ENCODE measurements around the gene CABLES1.
A peak's percentile ranks its signal among the peaks of the same experiment; 100 is the strongest.
"Not testable (repeated sequence)": the region's sequence is repeated elsewhere in the genome, so short reads cannot be mapped to it uniquely, and the experiment has no call there.

CABLES1 gene

DNA sequence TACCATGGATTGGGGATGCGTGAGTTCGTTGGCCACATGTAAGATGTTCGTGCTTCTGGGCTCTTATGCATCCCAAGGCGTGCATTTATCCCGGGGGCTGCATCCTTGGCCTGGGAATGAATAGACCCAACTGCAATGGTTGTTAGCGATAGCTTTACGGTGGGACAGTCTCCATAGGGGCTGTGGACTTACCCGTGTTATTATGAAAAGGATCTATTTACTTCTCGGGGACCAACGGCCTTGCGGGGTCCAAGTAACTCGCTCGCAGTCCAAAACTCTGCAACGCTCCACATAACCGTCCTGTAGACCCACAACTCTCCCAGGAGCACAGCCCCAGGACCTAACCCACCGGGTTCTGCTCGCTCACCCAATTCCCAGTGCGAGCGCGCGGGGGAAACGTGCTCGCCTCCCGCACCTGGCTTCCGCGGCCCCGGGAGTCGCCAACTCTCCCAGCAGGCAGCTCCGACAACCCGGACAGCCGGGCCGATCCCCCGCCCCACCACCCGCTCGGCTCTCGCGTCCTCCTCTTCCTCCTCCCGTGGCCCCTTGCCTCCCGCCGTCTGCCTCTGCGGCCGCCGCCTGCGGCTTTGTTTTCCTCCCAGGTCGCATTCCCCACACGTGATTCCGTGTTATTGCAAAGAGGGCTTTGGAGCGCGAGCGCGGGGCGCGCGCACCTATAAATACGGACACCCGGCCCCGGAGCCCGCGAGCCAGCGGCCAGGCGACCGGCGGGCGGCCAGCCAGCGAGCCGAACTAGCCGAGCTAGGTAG is at the start of gene CABLES1:
Gene CABLES1 (plus strand): TSS at position 706 of the 770 bp plus-strand sequence. CDS start 278 bp downstream, outside the sequence.
- peak in 9 of 14 donors; percentile 11 to 47 (median 28) for DNase-seq

GRCh38 chr18:23087352-23087751 is 47.9 kb upstream of the CABLES1 start:
- no peak for DNase-seq

- peak in 1 of 14 donors; percentile 2 for DNase-seq
Observed at GRCh38 chr18:23088310-23088709, 47.0 kb upstream of the CABLES1 start.

- not testable (repeated sequence) for DNase-seq
Observed at GRCh38 chr18:23091017-23091993, 44.0 kb upstream of the CABLES1 start.

DNA sequence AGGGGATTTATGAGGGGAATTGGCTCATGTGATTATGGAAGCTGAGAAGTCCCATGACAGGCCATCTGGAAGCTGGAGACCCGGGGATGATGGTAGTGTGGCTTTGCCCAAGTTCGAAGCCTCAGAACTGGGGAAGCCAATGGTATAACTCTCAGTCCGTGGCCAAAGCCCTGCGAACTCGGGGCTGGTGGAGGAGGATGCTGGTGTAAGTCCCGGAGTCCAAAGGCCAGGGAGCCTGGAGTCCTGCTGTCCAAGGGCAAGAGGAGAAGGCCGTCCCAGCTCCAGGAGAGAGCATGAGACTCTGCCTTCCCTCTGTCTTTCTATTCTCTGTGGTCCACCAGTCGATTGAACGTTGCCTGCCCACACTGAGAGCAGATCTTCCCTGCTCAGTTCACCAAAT is 43.2 kb upstream of the CABLES1 start:
- no peak for DNase-seq

DNA sequence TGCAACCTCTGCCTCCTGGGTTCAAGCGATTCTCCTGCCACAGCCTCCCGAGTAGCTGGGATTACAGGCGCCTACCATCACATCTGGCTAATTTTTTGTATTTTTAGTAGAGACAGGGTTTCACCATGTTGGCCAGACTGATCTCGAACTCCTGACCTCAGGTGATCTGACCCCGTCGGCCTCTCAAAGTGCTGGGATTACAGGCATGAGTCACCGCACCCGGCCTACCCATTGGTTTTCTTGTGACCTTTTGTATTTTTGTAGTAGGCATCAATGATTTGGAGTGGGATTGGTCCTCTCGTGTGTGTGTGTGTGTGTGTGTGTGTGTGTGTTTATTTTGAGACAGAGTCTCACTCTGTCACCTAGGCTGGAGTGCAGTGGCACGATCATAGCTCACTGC is 42.2 kb upstream of the CABLES1 start:
- DNase-seq: not testable (repeated sequence)

- DNase-seq: no peak
Observed at GRCh38 chr18:23093772-23094171, 41.5 kb upstream of the CABLES1 start.

GRCh38 chr18:23094411-23095190 is 40.7 kb upstream of the CABLES1 start:
- DNase-seq: no peak

DNA sequence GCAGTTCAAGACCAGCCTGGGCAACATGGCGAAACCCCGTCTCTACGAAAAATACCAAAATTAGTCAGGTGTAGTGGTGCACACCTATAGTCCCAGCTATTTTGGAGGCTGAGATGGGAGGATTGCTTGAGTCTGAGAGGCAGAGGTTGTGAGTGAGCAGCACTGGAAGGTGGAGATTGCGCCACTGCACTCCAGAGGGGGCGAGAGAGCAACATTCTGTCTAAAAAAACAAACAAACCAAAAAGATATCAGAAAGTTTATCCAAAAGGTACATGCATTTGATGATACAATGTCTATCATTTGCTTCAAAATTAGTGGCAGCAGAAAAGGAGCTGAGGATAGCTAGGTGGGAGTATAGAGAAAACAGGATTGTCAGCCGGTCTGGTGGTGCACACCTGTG is 39.8 kb upstream of the CABLES1 start:
- DNase-seq: no peak

DNA sequence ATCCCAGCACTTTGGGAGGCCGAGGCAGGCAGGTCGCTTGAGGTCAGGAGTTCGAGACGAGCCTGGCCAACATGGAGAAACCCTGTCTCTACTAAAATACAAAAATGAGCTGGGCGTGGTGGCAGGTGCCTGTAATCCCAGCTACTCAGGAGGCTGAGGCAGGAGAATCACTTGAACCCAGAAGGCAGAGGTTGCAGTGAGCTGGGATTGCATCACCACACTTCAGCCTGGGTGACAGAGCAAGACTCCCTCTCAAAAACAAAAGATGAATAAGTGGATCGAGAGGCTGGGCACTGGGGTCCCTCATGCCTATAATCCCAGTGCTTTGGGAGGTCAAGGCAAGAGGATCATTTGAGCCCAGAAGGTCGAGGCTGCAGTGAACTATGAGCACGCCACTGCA is 38.3 kb upstream of the CABLES1 start:
- DNase-seq: not testable (repeated sequence)

DNA sequence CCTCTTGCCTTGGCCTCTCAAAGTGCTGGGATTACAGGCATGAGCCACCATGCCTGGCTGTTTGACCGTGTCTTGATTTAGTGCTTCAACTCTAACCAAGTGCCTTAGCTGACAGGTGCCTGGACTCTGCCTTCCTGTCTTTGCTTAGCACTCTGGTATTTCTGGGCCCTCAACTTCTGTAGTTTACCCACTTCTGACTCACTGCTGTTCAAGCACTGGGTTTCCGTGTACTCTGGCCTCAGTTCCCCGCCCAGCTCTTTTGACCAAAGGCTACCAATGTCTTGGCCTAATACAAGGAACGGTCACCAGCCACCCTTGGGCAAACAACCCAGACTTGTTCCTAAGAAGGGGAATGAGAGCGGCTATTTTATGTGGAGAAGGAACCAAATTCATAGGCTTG is 35.7 kb upstream of the CABLES1 start:
- DNase-seq: no peak

- DNase-seq: no peak
Observed at GRCh38 chr18:23101861-23102432, 33.3 kb upstream of the CABLES1 start.

DNA sequence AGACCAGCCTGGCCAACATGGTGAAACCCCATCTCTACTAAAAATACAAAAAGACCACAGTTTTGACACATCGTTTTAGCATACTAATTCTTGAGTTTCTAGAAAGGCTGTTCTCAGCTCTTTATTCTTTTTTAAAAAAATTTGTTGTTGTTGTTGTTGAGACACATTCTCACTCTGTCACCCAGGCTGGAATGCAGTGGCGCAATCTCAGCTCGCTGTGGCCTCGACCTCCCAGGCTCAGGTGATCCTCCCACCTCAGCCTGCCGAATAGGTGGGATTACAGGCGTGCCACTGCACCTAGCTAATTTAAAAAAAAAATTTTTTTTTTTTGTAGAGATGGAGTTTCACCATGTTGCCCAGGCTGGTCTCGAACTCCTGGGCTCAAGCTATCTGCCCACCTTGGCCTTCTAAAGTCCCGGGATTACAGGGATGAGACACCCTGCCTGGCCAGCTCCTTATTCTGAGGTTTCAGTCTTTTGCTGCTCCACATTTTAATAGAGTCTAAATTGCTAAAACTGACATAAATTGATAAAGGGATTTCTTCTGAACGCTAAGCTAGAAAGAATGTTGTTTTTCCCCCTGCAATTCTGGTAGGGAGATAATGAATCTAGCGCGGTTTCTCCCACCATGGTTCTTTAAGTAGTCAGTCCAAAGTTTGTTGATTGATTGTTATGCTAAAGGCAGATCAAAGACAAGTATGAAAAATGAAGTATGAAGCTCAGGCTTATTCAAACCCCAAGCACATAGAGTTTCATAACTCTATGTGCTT is 32.6 kb upstream of the CABLES1 start:
- no peak for DNase-seq

DNA sequence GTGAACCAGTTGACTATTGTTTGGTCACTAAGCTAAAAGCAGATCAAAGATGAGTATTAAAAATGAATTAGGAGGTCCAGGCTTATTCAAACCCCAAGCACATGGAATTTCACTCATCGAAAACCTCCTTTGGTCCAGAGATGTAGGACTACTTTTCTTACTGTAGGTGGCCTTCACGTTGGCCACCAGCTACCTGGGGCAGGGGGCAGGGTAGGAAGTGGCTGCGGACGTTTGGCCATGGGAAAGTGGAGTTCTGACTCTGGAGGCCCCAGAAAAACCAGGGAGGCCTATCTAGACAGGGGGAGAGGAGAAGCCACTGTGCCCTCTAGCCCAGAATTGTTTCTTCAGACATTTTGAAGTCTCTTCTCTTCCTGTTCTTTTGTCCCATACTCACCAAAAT is 31.8 kb upstream of the CABLES1 start:
- DNase-seq: no peak

- DNase-seq: no peak
Observed at GRCh38 chr18:23105030-23105429, 30.3 kb upstream of the CABLES1 start.

DNA sequence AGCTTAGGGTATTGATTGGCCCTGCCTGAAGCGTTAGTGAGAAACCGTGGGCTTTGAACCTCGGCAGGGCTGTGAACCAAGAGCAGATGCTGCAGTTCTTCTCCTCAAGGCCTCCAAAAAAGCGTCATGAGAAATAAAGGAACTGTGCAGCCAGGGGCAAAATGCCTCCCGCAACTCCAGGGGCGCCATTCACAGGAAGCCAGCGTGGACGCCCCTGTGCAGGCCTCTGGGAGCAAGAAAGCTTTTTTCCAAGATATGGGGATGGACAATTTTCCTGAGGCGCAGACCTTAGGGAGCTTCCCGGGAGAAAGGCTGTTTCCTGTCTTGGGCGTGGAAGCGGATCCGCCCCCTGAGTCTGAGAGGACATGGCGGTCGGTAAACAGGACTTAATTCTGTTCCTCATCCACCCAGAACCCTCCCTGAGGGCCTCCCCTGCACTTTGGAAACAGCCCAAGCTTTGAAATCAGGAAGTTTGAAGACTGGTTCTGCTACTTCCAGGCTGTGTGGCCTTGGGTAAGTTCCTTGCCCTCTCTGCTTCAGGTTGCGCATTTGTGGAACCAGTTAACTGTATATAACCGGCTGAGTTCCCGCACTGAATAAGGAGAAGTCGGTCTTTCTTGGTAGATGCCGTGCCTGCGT is 29.6 kb upstream of the CABLES1 start:
- peak in 1 of 14 donors; percentile 45 for DNase-seq

DNA sequence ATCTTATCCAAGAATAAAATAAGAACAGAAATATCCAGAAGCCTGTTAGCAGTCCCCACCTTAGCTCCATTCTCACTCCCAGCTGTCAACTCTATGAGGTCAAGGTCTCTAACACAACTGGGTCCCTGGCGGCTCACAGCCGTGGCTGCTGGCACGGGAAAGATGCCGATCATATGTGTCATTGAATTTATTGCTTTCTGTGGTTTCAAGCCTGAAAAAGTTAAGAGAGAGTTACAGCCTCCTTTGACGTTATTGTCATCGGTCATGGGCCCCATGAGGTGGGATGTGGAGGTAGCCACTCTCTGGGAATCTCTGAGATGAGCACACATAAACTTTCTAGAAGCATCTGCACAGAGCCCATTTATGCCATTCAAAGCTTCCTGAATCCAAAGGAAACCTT is 28.7 kb upstream of the CABLES1 start:
- no peak for DNase-seq

GRCh38 chr18:23107718-23108117 is 27.6 kb upstream of the CABLES1 start:
- no peak for DNase-seq

DNA sequence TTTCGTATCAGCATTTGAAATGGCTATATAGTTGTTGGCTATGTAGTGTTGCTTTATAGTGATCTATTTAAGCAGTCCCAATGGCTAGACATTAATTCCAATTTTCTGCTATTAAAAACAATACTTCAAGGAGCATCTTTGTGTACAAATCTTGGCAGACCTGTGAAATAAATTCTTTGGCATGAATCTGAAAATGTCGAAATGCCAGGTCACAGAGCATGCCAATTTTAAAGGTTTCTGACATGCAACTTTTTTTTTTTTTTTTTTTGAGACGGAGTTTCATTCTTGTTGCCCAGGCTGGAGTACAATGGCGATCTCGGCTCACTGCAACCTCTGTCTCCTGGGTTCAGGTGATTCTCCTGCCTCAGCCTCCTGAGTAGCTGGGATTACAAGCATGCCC is 26.8 kb upstream of the CABLES1 start:
- no peak for DNase-seq

GRCh38 chr18:23109163-23109562 is 26.1 kb upstream of the CABLES1 start:
- not testable (repeated sequence) for DNase-seq

GRCh38 chr18:23113576-23113975 is 21.7 kb upstream of the CABLES1 start:
- no peak for DNase-seq
